ENCODE results near the gene OLFML2B. TPM values are rescaled to one million over a fixed set of nuclear protein-coding genes. Genes with fewer than 3 reads are reported as not detected.

Gene OLFML2B
- total RNA-seq, 1 experiment from 2014 or later = not detected

- ChIA-PET CTCF (no interaction called here), POLR2A (ENCODE audit: unreplicated experiment) (no interaction called here)
- DNase-seq = no peak
- Histone ChIP-seq H3K4me2 (no peak overlapping the region), H3K9me3 (ENCODE audit: insufficient read depth, low read depth) (no peaks in the 10 kb centered on the region; the same call in 1 of the 2 replicates), H3F3A (ENCODE audit: insufficient read depth, low read depth) (no peaks in the 10 kb centered on the region), H3K27ac (no peak overlapping the region), H3K36me3 (ENCODE audit: low read depth) (no peaks in the 10 kb centered on the region), H4K20me1 (ENCODE audit: insufficient read depth) (no peaks in the 10 kb centered on the region), H3K27me3 (ENCODE audit: insufficient read depth, low read depth) (no peaks in the 10 kb centered on the region), H3K9me2 (ENCODE audit: insufficient read depth) (no peaks in the 10 kb centered on the region), H3K4me3 (no peak overlapping the region), H3K79me2 (ENCODE audit: low read depth) (no peaks in the 10 kb centered on the region), H2AFZ (no peak overlapping the region), H3K4me1 (replicated peaks; ENCODE audit: insufficient read depth) (peaks cover 10% of the 10 kb centered on the region)
- intact Hi-C loops (cut with micrococcal nuclease; ENCODE audit: unreplicated experiment) = no loop called here
- TF ChIP-seq EZH2 (IDR thresholded peaks at IDR 0.05; ENCODE audit: low read depth) (no peak), CTCF (conservative IDR thresholded peaks at IDR 0.05) (no peak)
- BruUV-seq (replicated peaks) = no TSS peak
These were observed 26.5 kb downstream of the OLFML2B start for GRCh38 chr1:161997152-161997551.

GRCh38 chr1:161994175-161994668, 29.4 kb downstream of the OLFML2B start:
- TF ChIP-seq CTCF (conservative IDR thresholded peaks at IDR 0.05) (no peak), EZH2 (IDR thresholded peaks at IDR 0.05; ENCODE audit: low read depth) (no peak)
- H3K9me3 ChIP-seq (ENCODE audit: insufficient read depth, low read depth) = no peaks in the 10 kb centered on the region; the same call in 1 of the 2 replicates
- no peaks in the 10 kb centered on the region for H3K79me2 ChIP-seq (ENCODE audit: low read depth)
- no peaks in the 10 kb centered on the region for H3K36me3 ChIP-seq (ENCODE audit: low read depth)
- intact Hi-C loops (cut with micrococcal nuclease; ENCODE audit: unreplicated experiment) = no loop called here
- no peak overlapping the region for H3K4me2 ChIP-seq
- ChIA-PET CTCF (no interaction called here), POLR2A (ENCODE audit: unreplicated experiment) (no interaction called here)
- H3F3A ChIP-seq (ENCODE audit: insufficient read depth, low read depth) = no peaks in the 10 kb centered on the region
- DNase-seq = no peak
- H3K4me1 ChIP-seq (replicated peaks; ENCODE audit: insufficient read depth) = peaks cover 8% of the 10 kb centered on the region
- H3K9me2 ChIP-seq (ENCODE audit: insufficient read depth) = no peaks in the 10 kb centered on the region
- peaks cover 8% of the 10 kb centered on the region; the same call in 1 of the 2 replicates for H3K27me3 ChIP-seq (ENCODE audit: insufficient read depth, low read depth)
- no TSS peak for BruUV-seq (replicated peaks)
- H4K20me1 ChIP-seq (ENCODE audit: insufficient read depth) = no peaks in the 10 kb centered on the region
- H3K27ac ChIP-seq = no peak overlapping the region
- H3K4me3 ChIP-seq = no peak overlapping the region
- H2AFZ ChIP-seq = no peak overlapping the region

- Histone ChIP-seq H3K4me1 (replicated peaks; ENCODE audit: insufficient read depth) (peaks cover 1% of the 10 kb centered on the region; the same call in 1 of the 2 replicates), H3F3A (ENCODE audit: insufficient read depth, low read depth) (no peaks in the 10 kb centered on the region), H3K79me2 (ENCODE audit: low read depth) (no peaks in the 10 kb centered on the region), H2AFZ (no peak overlapping the region), H3K9me3 (ENCODE audit: insufficient read depth, low read depth) (no peaks in the 10 kb centered on the region; the same call in 1 of the 2 replicates), H3K4me3 (no peak overlapping the region), H3K27me3 (ENCODE audit: insufficient read depth, low read depth) (peaks cover 14% of the 10 kb centered on the region; the same call in 1 of the 2 replicates), H3K36me3 (ENCODE audit: low read depth) (no peaks in the 10 kb centered on the region), H3K9me2 (ENCODE audit: insufficient read depth) (no peaks in the 10 kb centered on the region), H3K27ac (no peak overlapping the region), H4K20me1 (ENCODE audit: insufficient read depth) (no peaks in the 10 kb centered on the region), H3K4me2 (no peak overlapping the region)
- CTCF ChIA-PET = no interaction called here
- POLR2A ChIA-PET (ENCODE audit: unreplicated experiment) = no interaction called here
- TF ChIP-seq CTCF (conservative IDR thresholded peaks at IDR 0.05) (no peak), EZH2 (IDR thresholded peaks at IDR 0.05; ENCODE audit: low read depth) (no peak)
- no TSS peak for BruUV-seq (replicated peaks)
- DNase-seq = no peak
- intact Hi-C loops (cut with micrococcal nuclease; ENCODE audit: unreplicated experiment) = no loop called here
These were observed 30.1 kb downstream of the OLFML2B start for GRCh38 chr1:161993576-161993975.

All from PC-9 (cell line).